ENCODE results near the gene KHDRBS1.
"Not testable (repeated sequence)": the region's sequence is repeated elsewhere in the genome, so short reads cannot be mapped to it uniquely, and the experiment has no call there.

Gene KHDRBS1

GRCh38 chr1:32014199-32014947, 705 bp downstream of the KHDRBS1 start:
- DNase-seq (ENCODE audit: insufficient read length, low spot score) (no peak), FAIRE-seq (no peak)
- no peak for TF ChIP-seq CTCF (IDR thresholded peaks at IDR 0.05; ENCODE audit: insufficient read depth, missing control alignments)

DNA sequence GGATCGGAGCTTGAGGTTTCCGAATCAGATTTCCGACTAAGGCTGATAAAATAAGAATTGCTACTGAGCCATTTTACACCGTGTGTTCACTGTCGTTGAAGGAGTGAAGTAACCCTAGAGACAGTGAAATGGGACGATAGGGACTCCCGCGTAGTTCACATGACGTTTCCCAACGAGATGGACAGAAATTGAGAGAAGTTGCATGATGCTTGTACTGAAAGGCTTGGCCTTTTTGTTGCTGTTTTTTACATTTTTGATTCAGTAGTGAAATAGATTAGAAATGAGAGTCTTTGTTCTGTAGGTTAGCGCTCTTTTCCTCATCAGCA, 1.2 kb downstream of the KHDRBS1 start:
- no peak for TF ChIP-seq CTCF (IDR thresholded peaks at IDR 0.05; ENCODE audit: insufficient read depth, missing control alignments)
- FAIRE-seq: no peak
- DNase-seq (ENCODE audit: insufficient read length, low spot score): no peak

- FAIRE-seq (no peak), DNase-seq (ENCODE audit: insufficient read length, low spot score) (no peak)
- TF ChIP-seq CTCF (IDR thresholded peaks at IDR 0.05; ENCODE audit: insufficient read depth, missing control alignments): no peak
Measured at GRCh38 chr1:32020339-32020738, 6.7 kb downstream of the KHDRBS1 start.

- FAIRE-seq; DNase-seq (ENCODE audit: insufficient read length, low spot score): not testable (repeated sequence)
Measured at GRCh38 chr1:32021574-32022018, 7.9 kb downstream of the KHDRBS1 start.

- FAIRE-seq (no peak), DNase-seq (ENCODE audit: insufficient read length, low spot score) (no peak)
- TF ChIP-seq CTCF (IDR thresholded peaks at IDR 0.05; ENCODE audit: insufficient read depth, missing control alignments): no peak
Measured at GRCh38 chr1:32023351-32023750, 9.7 kb downstream of the KHDRBS1 start.

DNA sequence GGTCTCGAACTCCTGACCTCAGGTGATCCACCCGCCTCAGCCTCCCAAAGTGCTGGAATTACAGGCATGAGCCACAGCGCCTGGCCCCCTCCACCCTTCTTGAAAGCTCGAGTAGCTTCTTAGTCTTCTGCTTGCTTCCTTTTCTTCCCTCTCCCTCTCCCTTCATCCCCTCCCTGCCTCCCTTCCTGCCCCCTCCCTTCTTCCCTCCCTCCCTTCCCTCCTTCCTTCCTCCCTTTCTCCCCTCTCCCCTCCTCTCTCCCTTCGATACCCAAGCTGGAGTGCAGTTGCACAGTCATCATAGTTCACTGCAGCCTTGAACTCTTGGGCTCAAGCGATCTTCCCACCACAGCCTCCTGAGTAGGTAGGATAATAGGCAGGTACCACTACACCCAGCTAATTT, 11.8 kb downstream of the KHDRBS1 start:
- FAIRE-seq (no peak), DNase-seq (ENCODE audit: insufficient read length, low spot score) (no peak)
- no peak for TF ChIP-seq CTCF (IDR thresholded peaks at IDR 0.05; ENCODE audit: insufficient read depth, missing control alignments)

DNA sequence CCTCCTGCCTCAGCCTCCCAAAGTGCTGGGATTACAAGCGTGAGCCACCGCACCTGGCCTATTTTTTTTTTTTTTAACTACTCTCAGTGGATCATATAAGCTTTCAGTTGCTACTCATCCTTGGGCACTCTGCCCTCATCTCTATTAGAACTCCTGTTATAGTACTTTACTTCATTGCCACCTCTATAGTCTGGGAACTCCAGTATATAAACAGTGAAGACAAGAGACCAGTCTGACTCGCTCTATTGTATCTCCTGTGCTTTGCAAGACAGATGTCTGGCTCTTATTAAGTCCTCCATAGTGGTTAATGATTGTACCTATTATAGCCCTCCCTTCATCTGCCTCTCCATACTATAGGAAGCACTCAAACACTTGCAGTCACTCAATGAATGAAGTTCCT, 15.1 kb downstream of the KHDRBS1 start:
- FAIRE-seq (no peak), DNase-seq (ENCODE audit: insufficient read length, low spot score) (no peak)
- TF ChIP-seq CTCF (IDR thresholded peaks at IDR 0.05; ENCODE audit: insufficient read depth, missing control alignments): no peak
